K562 (cell line): ENCODE data around the gene FUT2. TPM values are rescaled to one million over a fixed set of nuclear protein-coding genes. Genes with fewer than 3 reads are reported as not detected.

ENCODE experiments used
- ARHGAP35 ChIP-seq: fragments of 450-650 bp; IDR thresholded peaks from 2 replicates; pipeline ENCODE4 v1.6.1; 2018; ENCODE audit not compliant: partially characterized antibody
- BACH1 ChIP-seq: fragments of 200-800 bp; sonication (Bioruptor generic); IDR thresholded peaks from 2 replicates; pipeline ENCODE4 v1.6.1; 2016; ENCODE audit warnings: missing genetic modification characterization, missing compliant biosample characterization
- BHLHE40 ChIP-seq: IDR thresholded peaks from 2 replicates; pipeline ENCODE4 v1.6.1; 2011; ENCODE audit warnings: low read length, improper control_type of control experiment
- CAMTA2 ChIP-seq: fragments of 250-450 bp; sonication (Bioruptor Pico); conservative IDR thresholded peaks from 2 replicates; pipeline ENCODE4 v1.5.1; 2022
- FOXJ2 ChIP-seq: fragments of 200-800 bp; sonication (Bioruptor generic); IDR thresholded peaks from 2 replicates; pipeline ENCODE4 v1.6.1; 2016; ENCODE audit warnings: missing genetic modification characterization, missing compliant biosample characterization
- GATAD2A ChIP-seq: fragments of 450-650 bp; IDR thresholded peaks from 2 replicates; pipeline ENCODE4 v1.6.1; 2017
- MEF2D ChIP-seq: conservative IDR thresholded peaks from 2 replicates; pipeline ENCODE4 v1.6.1; 2016; ENCODE audit warnings: low read depth, missing genetic modification characterization, missing compliant biosample characterization
- NELFE ChIP-seq: IDR thresholded peaks from 2 replicates; pipeline ENCODE4 v1.6.1; 2011; ENCODE audit warnings: mild to moderate bottlenecking; ENCODE audit not compliant: insufficient read depth, insufficient read length
- NFE2L1 ChIP-seq: fragments of 450-650 bp; IDR thresholded peaks from 2 replicates; pipeline ENCODE4 v1.6.1; 2016; ENCODE audit warnings: missing genetic modification characterization, low read depth, mild to moderate bottlenecking, missing compliant biosample characterization, moderate library complexity, borderline replicate concordance
- RBBP5 ChIP-seq: fragments of 200-600 bp; sonication (generic); IDR thresholded peaks from 2 replicates; pipeline ENCODE4 v1.6.1; 2012; ENCODE audit warnings: borderline replicate concordance, mild to moderate bottlenecking, low read length, control low read depth, inconsistent platforms; ENCODE audit not compliant: insufficient read depth, poor library complexity, severe bottlenecking
- SIRT6 ChIP-seq: IDR thresholded peaks from one replicate; pipeline ENCODE4 v1.6.1; 2012; ENCODE audit warnings: low read depth, mild to moderate bottlenecking, control low read depth, inconsistent platforms, low read length, moderate library complexity
- SLC30A9 ChIP-seq: fragments of 250-450 bp; sonication (Bioruptor Pico); IDR thresholded peaks from 2 replicates; pipeline ENCODE4 v1.8.0; 2022; ENCODE audit warnings: mild to moderate bottlenecking, moderate library complexity
- SRSF1 ChIP-seq: fragments of 200-400 bp; formaldehyde crosslinking; IDR thresholded peaks from 2 replicates; pipeline ENCODE4 v1.6.1; 2017; ENCODE audit warnings: mild to moderate bottlenecking, low read depth, low read length, moderate library complexity
- TAF15 ChIP-seq: fragments of 200-400 bp; formaldehyde crosslinking; IDR thresholded peaks from 2 replicates; pipeline ENCODE4 v1.6.1; 2017; ENCODE audit warnings: mild to moderate bottlenecking, low read depth, low read length, moderate library complexity
- ZNF146 ChIP-seq: IDR thresholded peaks from one replicate; pipeline ENCODE4 v1.6.1; 2018; ENCODE audit warnings: missing compliant biosample characterization; ENCODE audit not compliant: unreplicated experiment
- ZNF24 ChIP-seq: fragments of 450-650 bp; IDR thresholded peaks from 2 replicates; pipeline ENCODE4 v1.6.1; 2016
- ZNF561 ChIP-seq: fragments of 450-650 bp; formaldehyde crosslinking; conservative IDR thresholded peaks from 2 replicates; pipeline ENCODE4 v1.4.0; 2020; ENCODE audit warnings: mild to moderate bottlenecking, moderate library complexity
- polyA plus RNA-seq, 8 experiments: library from polyadenylated mRNA; depleted of rRNA in 4 of 8; stranded (reverse) in 5 of 8; unstranded in 3 of 8; fragments of >200 nt; fragmentation: Nextera tagmentation in 2 of 8; fragmentation: Illumina TruSeq in 1 of 8; extraction: Ambion mirVana in 2 of 8; extraction: Trizol in 1 of 8; gene quantifications; 2 replicates each; pipeline versions ENCODE4 v1.2.1 to v1.2.3, GENCODE V29; 2011 to 2014; ENCODE audit warnings: inconsistent platforms in 1 of 8, missing spikeins in 1 of 8
- total RNA-seq, 7 experiments: library from RNA; depleted of rRNA in 6 of 7; stranded (reverse); fragments of >200 nt in 6 of 7; fragmentation: Illumina TruSeq in 2 of 7; extraction: Trizol in 2 of 7; gene quantifications; 2 replicates each; pipeline versions ENCODE4 v1.2.1 to v1.2.3, GENCODE V29; 2011 to 2021; ENCODE audit warnings: low replicate concordance in 1 of 7
- TF ChIP-seq, protein P1 (sequence below): fragments of 250-450 bp; sonication (Bioruptor Pico); IDR thresholded peaks from 2 replicates; pipeline ENCODE4 v1.5.0; 2021; ENCODE audit warnings: mild to moderate bottlenecking, borderline replicate concordance
- TF ChIP-seq, protein P2 (sequence below): fragments of 250-450 bp; sonication (Bioruptor Pico); IDR thresholded peaks from 2 replicates; pipeline ENCODE4 v1.8.0; 2021; ENCODE audit warnings: mild to moderate bottlenecking, moderate library complexity
- TF ChIP-seq, protein P3 (sequence below): fragments of 250-450 bp; sonication (Bioruptor Pico); IDR thresholded peaks from 2 replicates; pipeline ENCODE4 v1.8.0; 2022; ENCODE audit warnings: inconsistent platforms, mild to moderate bottlenecking, moderate library complexity, borderline replicate concordance
- TF ChIP-seq, protein P4 (sequence below): fragments of 250-450 bp; sonication (Bioruptor Pico); IDR thresholded peaks from 2 replicates; pipeline ENCODE4 v1.5.0; 2020; ENCODE audit warnings: mild to moderate bottlenecking
- TF ChIP-seq, protein P5 (sequence below), 2 experiments: fragments of 450-650 bp in 1 of 2; sonication (generic) in 1 of 2; formaldehyde crosslinking; conservative IDR thresholded peaks; 2 replicates each; pipeline versions ENCODE4 v1.4.0 to v1.8.1; 2020 to 2022; ENCODE audit warnings: mild to moderate bottlenecking in 1 of 2, missing genetic modification reagents in 1 of 2

FUT2 gene
- total and polyA plus RNA-seq, 9 of the 15 experiments (the other 6 are each of a cell fraction or from before 2014, with no cell fraction given) = 0.03 to 0.04 TPM; not detected in 7

DNA sequence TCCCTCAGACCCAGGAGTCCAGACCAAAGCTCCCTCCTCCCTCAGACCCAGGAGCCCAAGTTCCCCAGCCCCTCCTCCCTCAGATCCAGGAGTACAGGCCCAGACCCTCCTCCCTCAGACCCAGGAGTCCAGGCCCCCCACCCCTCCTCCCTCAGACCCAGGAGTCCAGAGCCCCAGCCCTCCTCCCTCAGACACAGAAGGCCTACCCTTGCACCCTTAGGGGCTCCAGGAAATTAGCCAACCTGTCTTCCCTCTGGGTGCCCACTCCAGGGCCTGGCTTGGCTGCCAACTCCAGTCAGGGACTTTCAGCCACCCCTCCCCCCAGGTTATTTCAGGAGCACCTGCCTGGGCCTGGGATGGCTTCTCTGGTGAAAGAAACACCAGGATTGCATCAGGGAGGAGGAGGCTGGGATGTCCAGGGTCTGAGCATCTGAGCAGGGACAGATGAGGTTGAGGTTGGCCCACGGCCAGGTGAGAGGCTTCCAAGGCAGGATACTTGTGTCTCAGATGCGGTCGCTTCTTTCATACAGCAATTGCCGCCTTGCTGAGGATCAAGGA lies 59.4 kb downstream of the FUT2 start, which contains the start of gene FGF21 (continued):
- TF ChIP-seq RBBP5 = no peak
- TF ChIP-seq, protein P1, sequence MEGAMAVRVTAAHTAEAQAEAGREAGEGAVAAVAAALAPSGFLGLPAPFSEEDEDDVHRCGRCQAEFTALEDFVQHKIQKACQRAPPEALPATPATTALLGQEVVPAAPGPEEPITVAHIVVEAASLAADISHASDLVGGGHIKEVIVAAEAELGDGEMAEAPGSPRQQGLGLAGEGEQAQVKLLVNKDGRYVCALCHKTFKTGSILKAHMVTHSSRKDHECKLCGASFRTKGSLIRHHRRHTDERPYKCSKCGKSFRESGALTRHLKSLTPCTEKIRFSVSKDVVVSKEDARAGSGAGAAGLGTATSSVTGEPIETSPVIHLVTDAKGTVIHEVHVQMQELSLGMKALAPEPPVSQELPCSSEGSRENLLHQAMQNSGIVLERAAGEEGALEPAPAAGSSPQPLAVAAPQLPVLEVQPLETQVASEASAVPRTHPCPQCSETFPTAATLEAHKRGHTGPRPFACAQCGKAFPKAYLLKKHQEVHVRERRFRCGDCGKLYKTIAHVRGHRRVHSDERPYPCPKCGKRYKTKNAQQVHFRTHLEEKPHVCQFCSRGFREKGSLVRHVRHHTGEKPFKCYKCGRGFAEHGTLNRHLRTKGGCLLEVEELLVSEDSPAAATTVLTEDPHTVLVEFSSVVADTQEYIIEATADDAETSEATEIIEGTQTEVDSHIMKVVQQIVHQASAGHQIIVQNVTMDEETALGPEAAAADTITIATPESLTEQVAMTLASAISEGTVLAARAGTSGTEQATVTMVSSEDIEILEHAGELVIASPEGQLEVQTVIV (CRISPR knock-in tag) = no peak
- TF ChIP-seq SRSF1 = no peak
- TF ChIP-seq BACH1 = no peak
- no peak for TF ChIP-seq FOXJ2 (tag)
- no peak for TF ChIP-seq TAF15
- TF ChIP-seq GATAD2A = no peak
- TF ChIP-seq, protein P2, sequence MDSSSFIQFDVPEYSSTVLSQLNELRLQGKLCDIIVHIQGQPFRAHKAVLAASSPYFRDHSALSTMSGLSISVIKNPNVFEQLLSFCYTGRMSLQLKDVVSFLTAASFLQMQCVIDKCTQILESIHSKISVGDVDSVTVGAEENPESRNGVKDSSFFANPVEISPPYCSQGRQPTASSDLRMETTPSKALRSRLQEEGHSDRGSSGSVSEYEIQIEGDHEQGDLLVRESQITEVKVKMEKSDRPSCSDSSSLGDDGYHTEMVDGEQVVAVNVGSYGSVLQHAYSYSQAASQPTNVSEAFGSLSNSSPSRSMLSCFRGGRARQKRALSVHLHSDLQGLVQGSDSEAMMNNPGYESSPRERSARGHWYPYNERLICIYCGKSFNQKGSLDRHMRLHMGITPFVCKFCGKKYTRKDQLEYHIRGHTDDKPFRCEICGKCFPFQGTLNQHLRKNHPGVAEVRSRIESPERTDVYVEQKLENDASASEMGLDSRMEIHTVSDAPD (CRISPR knock-in tag) = no peak
- no peak for TF ChIP-seq ZNF24
- TF ChIP-seq, protein P3, sequence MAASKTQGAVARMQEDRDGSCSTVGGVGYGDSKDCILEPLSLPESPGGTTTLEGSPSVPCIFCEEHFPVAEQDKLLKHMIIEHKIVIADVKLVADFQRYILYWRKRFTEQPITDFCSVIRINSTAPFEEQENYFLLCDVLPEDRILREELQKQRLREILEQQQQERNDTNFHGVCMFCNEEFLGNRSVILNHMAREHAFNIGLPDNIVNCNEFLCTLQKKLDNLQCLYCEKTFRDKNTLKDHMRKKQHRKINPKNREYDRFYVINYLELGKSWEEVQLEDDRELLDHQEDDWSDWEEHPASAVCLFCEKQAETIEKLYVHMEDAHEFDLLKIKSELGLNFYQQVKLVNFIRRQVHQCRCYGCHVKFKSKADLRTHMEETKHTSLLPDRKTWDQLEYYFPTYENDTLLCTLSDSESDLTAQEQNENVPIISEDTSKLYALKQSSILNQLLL (CRISPR knock-in tag) = no peak
- no peak for TF ChIP-seq SIRT6
- no peak for TF ChIP-seq ARHGAP35
- no peak for TF ChIP-seq SLC30A9 (CRISPR knock-in tag)
- TF ChIP-seq MEF2D (tag) = no peak
- TF ChIP-seq, protein P4, sequence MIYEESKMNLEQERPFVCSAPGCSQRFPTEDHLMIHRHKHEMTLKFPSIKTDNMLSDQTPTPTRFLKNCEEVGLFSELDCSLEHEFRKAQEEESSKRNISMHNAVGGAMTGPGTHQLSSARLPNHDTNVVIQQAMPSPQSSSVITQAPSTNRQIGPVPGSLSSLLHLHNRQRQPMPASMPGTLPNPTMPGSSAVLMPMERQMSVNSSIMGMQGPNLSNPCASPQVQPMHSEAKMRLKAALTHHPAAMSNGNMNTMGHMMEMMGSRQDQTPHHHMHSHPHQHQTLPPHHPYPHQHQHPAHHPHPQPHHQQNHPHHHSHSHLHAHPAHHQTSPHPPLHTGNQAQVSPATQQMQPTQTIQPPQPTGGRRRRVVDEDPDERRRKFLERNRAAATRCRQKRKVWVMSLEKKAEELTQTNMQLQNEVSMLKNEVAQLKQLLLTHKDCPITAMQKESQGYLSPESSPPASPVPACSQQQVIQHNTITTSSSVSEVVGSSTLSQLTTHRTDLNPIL (CRISPR knock-in tag) = no peak
- no peak for TF ChIP-seq NELFE
- TF ChIP-seq CAMTA2 (CRISPR knock-in tag) = no peak
- no peak for TF ChIP-seq ZNF146 (CRISPR knock-in tag)
- no peak for TF ChIP-seq NFE2L1
- no peak for TF ChIP-seq ZNF561 (CRISPR knock-in tag)
- no peak for TF ChIP-seq BHLHE40
- TF ChIP-seq, protein P5, sequence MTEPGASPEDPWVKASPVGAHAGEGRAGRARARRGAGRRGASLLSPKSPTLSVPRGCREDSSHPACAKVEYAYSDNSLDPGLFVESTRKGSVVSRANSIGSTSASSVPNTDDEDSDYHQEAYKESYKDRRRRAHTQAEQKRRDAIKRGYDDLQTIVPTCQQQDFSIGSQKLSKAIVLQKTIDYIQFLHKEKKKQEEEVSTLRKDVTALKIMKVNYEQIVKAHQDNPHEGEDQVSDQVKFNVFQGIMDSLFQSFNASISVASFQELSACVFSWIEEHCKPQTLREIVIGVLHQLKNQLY (CRISPR knock-in tag; conservative IDR thresholded peaks at IDR 0.05) = no peak
